Measurements from ENCODE around the gene GPD2. TPM values are rescaled to one million over a fixed set of nuclear protein-coding genes. Genes with fewer than 3 reads are reported as not detected.

GPD2 gene
- total RNA-seq, 3 donors from 2014 or later = 28.8 to 104 (median 79.6) TPM

DNA sequence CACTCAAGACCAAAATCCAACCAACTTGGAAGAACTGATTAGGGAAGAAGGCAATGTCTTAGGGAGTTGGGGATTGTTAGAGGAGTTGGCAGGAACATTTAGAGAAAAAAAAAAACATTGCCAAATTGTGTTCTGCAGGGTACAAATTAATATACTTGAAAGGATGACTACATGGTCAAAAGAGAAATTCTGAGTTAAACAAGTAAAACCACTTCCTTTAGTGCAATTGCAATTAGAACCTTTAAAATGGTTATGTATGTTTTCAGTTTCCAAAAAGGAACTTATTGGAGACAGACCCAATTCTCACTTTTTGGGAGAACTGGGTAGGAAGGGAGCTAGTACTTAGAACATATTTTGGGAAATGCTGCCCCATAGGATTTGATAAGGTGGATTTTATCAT lies 137.9 kb downstream of the GPD2 start:
- H3K36me3 ChIP-seq = no peaks in the 10 kb centered on the region
- H3K27ac ChIP-seq = no peak overlapping the region
- H3K4me3 ChIP-seq = no peak overlapping the region
- TF ChIP-seq, protein P1, sequence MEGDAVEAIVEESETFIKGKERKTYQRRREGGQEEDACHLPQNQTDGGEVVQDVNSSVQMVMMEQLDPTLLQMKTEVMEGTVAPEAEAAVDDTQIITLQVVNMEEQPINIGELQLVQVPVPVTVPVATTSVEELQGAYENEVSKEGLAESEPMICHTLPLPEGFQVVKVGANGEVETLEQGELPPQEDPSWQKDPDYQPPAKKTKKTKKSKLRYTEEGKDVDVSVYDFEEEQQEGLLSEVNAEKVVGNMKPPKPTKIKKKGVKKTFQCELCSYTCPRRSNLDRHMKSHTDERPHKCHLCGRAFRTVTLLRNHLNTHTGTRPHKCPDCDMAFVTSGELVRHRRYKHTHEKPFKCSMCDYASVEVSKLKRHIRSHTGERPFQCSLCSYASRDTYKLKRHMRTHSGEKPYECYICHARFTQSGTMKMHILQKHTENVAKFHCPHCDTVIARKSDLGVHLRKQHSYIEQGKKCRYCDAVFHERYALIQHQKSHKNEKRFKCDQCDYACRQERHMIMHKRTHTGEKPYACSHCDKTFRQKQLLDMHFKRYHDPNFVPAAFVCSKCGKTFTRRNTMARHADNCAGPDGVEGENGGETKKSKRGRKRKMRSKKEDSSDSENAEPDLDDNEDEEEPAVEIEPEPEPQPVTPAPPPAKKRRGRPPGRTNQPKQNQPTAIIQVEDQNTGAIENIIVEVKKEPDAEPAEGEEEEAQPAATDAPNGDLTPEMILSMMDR (IDR thresholded peaks at IDR 0.05) = no peak
- no peak for TF ChIP-seq POLR2AphosphoS5 (IDR thresholded peaks at IDR 0.05)
- no peak for TF ChIP-seq POLR2A (IDR thresholded peaks at IDR 0.05)
- intact Hi-C loops (cut with DNase I; ENCODE audit: low total_unique reads) = no loop called here
- H3K27me3 ChIP-seq = no peaks in the 10 kb centered on the region
- no peaks in the 10 kb centered on the region for H3K4me1 ChIP-seq
- no peak for DNase-seq (ENCODE audit: low spot score in 2 of 2)
- no peaks in the 10 kb centered on the region for H3K9me3 ChIP-seq

DNA sequence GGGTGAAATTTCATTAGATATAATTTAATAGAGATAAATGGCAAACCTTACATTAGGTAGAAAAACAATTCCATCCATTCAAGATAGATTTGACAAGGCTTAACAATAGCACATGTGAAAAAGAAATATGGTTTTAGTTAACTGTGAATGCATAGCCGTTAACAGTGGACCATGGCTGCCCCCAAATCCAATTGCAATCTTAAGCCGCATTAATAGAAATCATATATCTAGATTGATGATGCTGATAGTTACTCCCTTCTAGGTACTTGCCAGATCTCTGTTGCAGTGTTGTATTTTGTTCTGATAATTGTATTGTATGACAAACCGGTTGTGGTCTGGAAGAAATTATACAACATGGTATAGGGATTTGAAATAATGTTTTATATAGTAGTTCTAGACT lies 139.8 kb downstream of the GPD2 start:
- no peaks in the 10 kb centered on the region for H3K27me3 ChIP-seq
- no peak for DNase-seq (ENCODE audit: low spot score in 2 of 2)
- TF ChIP-seq POLR2A (IDR thresholded peaks at IDR 0.05) (no peak), POLR2AphosphoS5 (IDR thresholded peaks at IDR 0.05) (no peak)
- TF ChIP-seq, protein P1 (IDR thresholded peaks at IDR 0.05) = no peak
- no peaks in the 10 kb centered on the region for H3K4me1 ChIP-seq
- no peaks in the 10 kb centered on the region for H3K36me3 ChIP-seq
- H3K27ac ChIP-seq = no peak overlapping the region
- H3K9me3 ChIP-seq = no peaks in the 10 kb centered on the region
- no peak overlapping the region for H3K4me3 ChIP-seq
- intact Hi-C loops (cut with DNase I; ENCODE audit: low total_unique reads) = no loop called here

DNA sequence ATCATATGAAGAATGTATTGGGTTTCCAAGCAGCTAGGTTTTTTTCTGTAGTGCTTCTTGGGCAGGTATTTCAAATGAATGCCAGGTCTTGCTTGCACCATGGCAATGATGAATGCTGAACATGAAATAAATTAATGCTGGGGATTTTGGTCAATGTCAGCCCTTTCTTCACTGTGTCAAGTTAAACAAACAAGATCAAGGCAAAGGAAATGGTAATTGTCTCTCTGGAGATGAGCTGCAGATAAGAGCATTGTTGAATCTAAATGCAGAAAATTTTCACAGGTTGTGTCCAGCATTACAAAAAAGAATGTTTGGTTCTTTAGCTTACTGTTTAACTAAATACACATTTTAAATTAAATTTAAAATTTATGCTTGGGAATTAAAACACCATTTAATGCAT lies 144.3 kb downstream of the GPD2 start:
- DNase-seq (ENCODE audit: low spot score in 2 of 2) = no peak
- Histone ChIP-seq H3K4me3 (no peak overlapping the region), H3K27me3 (no peaks in the 10 kb centered on the region), H3K4me1 (no peaks in the 10 kb centered on the region), H3K36me3 (no peaks in the 10 kb centered on the region), H3K27ac (no peak overlapping the region), H3K9me3 (no peaks in the 10 kb centered on the region)
- intact Hi-C loops (cut with DNase I; ENCODE audit: low total_unique reads) = no loop called here
- TF ChIP-seq POLR2A (IDR thresholded peaks at IDR 0.05) (no peak), POLR2AphosphoS5 (IDR thresholded peaks at IDR 0.05) (no peak)
- TF ChIP-seq, protein P1 (IDR thresholded peaks at IDR 0.05) = no peak

DNA sequence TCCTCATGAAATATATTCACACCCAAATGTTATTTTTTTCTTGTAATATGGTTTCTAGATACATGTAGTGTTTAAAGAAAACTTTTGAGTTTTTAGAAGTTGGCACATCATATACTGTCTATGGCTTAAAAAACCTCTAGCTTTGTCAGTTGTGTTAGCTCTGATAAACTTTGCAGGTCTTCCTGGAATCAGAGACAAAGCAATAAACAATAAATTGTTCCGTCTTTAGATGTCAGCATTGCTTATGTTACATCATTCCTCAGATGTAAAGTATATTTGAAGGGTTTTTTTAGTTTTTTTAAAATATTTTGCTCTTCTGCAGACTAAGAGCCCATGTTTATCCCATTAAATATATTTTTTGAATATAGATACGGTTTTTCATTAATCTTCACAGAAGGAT lies 145.1 kb downstream of the GPD2 start:
- Histone ChIP-seq H3K27ac (no peak overlapping the region), H3K27me3 (no peaks in the 10 kb centered on the region), H3K4me1 (no peaks in the 10 kb centered on the region), H3K9me3 (no peaks in the 10 kb centered on the region), H3K36me3 (no peaks in the 10 kb centered on the region), H3K4me3 (no peak overlapping the region)
- TF ChIP-seq, protein P1 (IDR thresholded peaks at IDR 0.05) = no peak
- no peak for TF ChIP-seq POLR2A (IDR thresholded peaks at IDR 0.05)
- intact Hi-C loops (cut with DNase I; ENCODE audit: low total_unique reads) = no loop called here
- no peak for DNase-seq (ENCODE audit: low spot score in 2 of 2)

DNA sequence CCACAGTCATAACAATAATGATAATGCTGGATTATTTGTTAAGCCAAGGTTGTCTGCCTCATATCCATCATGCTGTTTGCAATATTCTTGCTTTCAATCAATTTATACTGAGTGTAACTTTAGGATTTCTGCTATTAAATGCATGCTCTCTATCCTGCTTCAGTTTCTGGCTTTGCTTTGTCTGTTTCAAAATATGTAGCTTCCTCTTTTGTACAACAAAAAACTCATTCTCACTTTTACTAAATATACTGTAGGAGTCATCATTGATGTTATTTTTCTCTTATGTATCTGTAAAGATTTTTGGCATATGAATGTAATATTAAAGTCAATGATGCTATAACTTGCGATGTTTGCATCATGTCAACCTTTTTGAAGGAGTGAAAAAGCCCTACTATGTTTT lies 149.3 kb downstream of the GPD2 start:
- H3K9me3 ChIP-seq = no peaks in the 10 kb centered on the region
- H3K36me3 ChIP-seq = no peaks in the 10 kb centered on the region
- DNase-seq (ENCODE audit: low spot score in 2 of 2) = no peak
- intact Hi-C loops (cut with DNase I; ENCODE audit: low total_unique reads) = no loop called here
- H3K27me3 ChIP-seq = no peaks in the 10 kb centered on the region
- no peaks in the 10 kb centered on the region for H3K4me1 ChIP-seq
- no peak overlapping the region for H3K4me3 ChIP-seq
- no peak overlapping the region for H3K27ac ChIP-seq
- no peak for TF ChIP-seq POLR2A (IDR thresholded peaks at IDR 0.05)
- TF ChIP-seq, protein P1 (IDR thresholded peaks at IDR 0.05) = no peak
- TF ChIP-seq POLR2AphosphoS5 (IDR thresholded peaks at IDR 0.05) = no peak

Data from breast epithelium (tissue), 4 donors.